Activated naive CD4-positive, alpha-beta T cell treated with Interleukin-2 at 50 U/mL for 16 hours (primary cell): ENCODE results near the gene CNTLN.

Experiments used
- DNase-seq: peaks from one replicate; pipeline ENCODE4 v3.0.0-alpha.2; 2020

The CNTLN gene, protein sequence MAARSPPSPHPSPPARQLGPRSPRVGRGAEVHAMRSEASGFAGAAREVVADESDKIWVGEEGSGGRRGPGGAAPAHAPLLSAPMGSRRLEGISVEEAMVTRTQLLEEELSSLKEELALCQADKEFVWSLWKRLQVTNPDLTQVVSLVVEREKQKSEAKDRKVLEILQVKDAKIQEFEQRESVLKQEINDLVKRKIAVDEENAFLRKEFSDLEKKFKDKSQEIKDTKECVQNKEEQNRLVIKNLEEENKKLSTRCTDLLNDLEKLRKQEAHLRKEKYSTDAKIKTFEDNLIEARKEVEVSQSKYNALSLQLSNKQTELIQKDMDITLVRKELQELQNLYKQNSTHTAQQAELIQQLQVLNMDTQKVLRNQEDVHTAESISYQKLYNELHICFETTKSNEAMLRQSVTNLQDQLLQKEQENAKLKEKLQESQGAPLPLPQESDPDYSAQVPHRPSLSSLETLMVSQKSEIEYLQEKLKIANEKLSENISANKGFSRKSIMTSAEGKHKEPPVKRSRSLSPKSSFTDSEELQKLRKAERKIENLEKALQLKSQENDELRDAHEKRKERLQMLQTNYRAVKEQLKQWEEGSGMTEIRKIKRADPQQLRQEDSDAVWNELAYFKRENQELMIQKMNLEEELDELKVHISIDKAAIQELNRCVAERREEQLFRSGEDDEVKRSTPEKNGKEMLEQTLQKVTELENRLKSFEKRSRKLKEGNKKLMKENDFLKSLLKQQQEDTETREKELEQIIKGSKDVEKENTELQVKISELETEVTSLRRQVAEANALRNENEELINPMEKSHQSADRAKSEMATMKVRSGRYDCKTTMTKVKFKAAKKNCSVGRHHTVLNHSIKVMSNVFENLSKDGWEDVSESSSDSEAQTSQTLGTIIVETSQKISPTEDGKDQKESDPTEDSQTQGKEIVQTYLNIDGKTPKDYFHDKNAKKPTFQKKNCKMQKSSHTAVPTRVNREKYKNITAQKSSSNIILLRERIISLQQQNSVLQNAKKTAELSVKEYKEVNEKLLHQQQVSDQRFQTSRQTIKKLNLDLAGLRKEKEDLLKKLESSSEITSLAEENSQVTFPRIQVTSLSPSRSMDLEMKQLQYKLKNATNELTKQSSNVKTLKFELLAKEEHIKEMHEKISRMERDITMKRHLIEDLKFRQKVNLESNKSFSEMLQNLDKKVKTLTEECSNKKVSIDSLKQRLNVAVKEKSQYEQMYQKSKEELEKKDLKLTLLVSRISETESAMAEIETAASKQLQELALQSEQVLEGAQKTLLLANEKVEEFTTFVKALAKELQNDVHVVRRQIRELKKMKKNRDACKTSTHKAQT (N-terminal part only)

DNA sequence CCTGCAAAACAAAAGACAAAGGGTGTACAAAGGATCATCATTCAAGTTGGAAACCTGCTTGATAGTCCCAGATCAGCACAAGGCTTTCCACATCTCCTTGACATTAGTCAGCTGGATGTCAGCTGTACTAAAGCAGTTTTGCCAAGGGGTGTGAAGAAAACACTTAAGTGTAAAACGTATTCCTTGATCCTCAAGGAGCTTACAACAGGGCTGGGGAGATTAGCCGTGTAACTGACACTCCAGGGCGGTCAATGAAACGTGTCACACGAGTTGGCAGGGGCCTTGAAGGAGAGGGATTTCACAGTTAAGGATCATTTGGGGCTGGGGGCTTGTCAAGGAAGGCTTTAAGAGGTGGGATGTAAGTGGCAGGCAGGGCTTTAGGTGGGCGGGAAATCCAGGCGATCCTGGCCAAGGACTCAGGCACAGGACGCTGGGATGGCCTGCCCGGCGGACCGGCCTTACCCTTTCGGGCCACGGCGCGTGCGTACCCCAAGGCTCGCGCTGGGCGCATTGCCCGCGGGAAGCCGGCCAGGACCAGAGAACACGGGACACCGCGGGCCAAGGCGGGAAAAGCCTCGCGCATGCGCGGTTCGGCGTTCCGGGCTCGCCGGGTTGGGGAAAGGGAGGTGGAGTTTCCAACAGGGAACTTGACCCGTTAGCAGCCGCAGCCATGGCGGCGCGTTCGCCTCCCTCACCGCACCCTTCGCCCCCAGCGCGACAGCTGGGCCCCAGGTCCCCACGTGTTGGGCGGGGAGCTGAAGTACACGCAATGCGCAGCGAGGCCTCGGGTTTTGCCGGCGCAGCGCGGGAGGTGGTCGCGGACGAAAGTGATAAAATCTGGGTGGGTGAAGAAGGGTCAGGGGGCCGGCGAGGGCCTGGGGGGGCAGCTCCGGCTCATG, at the start of gene CNTLN:
CNTLN (plus strand) TSS at position 645 of the 899 bp plus-strand sequence; CDS start at position 671, 26 bp downstream.
- peak; percentile 6 for DNase-seq

DNA sequence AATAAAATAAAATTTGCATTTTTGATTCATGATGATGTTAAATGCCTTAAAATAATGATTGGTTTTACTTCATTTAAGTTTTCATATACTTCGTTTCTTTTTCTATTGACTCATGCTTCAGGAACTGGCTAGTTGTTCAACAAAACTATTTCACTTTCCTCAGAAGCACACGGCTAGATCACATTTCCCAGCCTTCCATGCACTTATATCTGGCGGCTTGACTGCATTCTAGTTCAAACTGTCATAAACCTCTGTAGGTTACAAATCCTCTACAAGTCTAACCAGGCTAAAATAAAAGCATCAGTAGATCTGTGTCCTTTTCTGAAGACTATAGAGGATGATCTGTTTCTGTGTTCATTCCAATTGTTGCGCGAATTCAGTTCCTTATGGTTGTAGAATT, 46.3 kb upstream of the CNTLN start:
- DNase-seq: no peak

DNA sequence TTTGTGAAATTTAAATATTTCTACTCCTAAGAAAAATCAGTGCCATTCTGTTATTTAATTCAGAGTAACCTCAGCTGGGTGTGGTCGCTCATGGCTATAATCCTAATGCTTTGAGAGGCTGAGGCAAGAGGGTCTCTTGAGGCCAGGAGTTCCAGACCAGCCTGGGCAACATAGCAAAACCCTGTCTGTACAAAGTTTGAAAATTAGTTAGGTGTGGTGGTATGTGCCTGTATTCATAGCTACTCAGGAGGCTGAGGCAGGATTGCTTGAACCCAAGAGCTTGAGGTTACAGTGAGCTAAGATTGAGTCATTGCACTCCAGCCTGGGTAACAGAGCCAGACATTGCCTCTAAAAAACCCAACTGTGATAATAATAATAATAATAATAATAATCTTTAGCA, 44.8 kb upstream of the CNTLN start:
- DNase-seq: no peak

DNA sequence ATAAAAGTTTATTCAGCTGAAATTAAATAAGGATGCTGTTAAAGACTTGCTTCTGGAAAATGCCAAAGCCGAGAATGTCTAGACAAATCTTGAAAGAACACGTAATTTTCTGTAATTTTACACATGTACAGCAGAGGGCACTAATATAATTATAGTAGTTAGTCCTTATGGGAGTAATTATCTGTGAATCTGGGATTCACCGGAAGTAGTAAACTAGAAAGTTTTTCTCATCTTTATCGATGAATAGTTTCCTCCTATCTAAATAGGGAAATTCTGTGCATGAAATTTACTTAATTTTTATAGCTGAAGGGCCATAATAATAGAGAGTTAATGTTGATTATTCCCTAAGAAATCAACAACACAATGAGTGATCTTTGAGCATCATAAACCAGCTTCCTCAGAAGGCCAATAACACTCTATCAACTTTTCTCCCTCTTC, 18.4 kb upstream of the CNTLN start:
- DNase-seq: no peak

DNA sequence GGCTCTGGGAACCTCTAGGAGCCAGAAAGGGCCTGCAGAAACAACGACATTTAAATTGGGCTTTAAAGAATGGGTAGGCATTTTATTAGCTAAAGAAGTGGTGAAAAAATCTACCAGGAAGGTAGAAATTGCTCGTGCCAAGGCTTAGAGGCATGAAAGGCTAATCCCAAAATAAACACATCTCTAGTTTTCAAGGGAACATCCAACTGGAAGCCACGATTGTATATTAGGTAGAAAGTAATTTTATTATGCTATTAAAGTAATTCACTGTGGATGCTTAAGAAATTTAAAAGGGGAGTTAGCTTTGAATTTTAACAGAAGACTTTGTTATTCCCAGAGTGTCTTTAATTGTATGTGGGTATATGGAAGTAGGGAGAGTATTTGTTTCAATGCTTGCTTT, 17.5 kb upstream of the CNTLN start:
- DNase-seq: no peak

DNA sequence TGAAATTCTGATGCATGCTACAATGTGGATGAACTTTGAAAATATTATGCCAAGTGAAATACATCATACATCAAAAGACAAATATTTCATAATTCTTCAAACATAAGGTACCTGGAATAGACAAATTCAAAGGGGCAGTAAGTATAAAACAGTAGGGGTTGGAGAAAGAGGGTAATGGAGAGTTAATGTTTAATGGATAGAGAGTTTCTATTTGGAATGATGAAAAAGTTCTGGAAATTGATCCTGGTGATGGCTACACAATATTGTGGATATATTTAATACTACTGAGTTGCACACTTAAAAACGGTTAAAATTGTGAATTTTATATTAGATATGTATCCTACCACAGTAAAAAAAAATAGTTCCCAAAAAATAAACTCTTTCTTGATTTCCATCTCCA, 14.6 kb upstream of the CNTLN start:
- no peak for DNase-seq

DNA sequence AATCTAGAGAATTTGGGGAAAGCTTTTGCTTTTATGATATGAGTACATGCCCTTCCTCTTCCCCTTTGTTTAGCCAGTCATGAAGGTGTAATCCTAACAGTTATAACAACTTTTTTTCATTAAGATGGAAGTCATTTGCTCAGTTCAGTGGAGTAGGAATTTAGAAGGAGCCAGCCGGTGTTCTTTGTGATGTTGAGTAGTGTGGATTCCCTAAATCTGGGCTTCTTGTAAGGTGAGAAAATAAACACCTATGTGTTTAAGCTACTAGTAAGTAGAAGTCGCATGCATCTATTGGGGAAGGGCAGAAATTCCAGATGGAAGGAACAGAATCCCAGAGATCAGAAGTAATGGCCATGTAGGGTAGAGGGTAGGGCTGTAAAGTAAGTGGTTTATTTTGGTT, 13.6 kb upstream of the CNTLN start:
- DNase-seq: no peak

DNA sequence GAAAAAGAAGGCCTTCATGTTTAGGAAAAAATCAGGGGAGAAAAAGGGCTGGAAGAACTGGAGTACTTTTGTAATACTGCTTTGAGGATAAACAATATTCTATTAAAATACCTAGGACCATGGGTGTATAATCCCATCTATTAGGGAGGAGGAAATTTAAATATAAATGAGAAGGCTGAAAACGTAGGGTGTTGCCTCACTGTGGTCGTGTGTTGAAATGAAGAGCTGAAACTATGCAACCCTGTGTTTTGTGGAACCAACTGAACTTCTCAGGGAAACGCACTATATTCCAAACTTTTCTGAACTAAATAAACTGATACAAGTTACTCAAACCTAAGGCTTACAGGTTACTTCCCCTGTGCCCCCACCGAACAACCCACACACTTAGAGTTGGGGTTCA, 4.5 kb upstream of the CNTLN start:
- no peak for DNase-seq

DNA sequence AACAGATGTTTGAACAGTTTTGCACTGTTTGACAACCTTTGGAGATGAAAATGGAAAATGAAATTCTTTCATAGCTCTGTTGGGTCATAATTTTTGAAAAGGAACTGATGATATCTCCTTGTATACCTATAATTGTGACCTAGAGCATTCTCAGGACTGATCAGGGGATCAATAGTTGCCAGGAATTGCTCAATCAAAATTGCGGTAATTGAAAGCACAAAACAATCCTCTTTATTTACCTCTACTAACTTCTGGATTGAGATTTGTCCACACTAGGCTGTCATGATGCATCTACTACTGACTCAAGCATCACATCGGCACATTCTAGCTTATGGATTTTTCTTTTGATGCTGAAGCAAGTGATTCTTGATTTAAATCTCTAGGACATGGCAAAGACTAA, 4.1 kb upstream of the CNTLN start:
- no peak for DNase-seq

DNA sequence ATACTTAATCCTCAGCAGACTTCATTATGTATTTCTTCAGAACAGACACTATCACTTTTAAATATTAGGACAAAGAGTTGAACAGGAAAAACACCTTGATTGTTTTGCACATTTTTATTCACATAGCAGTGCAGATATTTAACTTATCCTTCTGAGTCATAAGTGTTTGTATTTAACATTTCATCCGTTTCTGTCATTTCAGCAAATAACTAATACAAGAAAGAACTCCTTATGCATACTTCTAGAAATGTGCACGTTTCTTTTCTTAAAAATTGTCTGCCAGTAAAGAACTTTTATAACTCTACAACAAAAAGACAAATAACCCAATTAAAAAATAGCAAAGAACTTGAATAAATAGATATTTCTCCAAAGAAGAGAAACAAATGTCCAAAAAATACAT, 3.3 kb upstream of the CNTLN start:
- DNase-seq: no peak

DNA sequence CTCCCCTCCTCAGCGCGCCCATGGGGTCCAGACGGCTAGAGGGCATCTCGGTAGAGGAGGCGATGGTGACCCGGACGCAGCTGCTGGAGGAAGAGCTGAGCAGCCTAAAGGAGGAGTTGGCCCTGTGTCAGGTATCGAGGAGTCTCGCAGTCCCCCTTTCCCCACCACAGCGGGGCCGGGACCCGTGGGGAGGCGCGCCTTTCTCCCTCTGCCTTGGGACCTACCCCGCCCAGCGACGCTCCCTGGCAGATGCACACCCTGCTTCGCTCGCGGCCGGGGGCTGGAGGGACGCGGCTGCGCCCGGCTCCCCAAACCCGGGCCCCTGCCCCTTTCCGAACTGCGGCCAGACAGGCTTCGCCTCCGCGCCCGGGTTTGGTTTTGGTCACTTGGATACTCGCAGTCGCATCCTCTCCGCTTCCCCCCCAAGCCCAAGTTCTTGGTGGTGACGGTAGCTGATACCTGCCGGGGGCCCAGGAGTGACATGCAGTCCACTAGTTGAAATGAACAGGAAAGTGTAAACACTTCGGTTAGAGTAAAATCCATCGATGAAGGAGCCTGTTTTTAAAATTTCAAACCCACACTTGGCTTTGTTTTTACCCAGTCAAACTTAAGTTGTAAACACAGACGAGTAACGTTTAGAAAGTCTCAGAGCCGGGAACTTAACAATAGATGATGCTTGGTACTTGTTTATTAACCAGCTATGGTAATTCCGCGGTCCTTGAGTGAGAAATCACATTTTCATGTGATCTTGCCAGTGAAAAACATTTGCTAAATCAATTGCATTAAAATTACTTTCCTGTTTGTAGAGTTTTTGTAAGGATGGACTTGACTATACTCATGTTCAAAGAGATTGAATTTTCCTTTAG, 688 bp downstream of the CNTLN start:
- DNase-seq: no peak

DNA sequence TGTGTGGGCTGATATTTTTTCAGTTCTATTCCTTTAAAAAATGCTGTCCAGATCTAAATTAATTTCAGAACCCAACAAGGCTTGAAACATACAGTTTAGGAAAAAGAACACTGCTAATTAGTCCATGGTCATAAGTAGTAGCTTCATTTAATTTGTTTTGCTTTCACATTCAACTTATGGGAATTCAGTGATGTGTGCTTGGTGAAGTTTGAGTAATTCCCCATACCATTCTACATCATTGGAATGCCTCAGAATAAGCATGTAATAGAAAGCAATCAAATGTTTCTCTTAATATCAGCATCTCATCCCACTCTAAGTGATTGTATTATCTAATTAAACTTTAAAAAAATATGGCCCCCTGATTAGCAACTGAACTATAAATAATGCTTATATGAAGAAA, 2.7 kb downstream of the CNTLN start:
- DNase-seq: no peak

DNA sequence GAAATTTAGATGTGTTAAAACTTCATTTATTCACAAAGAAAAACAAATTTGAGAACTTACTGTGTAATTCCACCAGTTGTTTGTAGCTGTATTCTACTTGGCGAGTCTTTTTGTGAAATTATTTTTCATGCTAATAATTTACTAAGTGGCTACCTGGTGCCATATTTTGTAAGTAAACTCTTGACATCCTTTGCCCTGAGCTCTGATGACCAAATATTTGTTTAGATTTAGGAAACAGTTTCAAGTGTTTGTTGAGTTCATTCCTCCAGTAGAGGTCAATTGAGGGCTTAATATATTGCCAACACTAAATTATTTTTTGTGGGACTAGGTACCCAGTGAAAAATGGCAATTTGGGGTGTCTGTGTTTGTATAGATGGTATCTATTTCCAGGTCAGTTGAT, 3.7 kb downstream of the CNTLN start:
- no peak for DNase-seq

DNA sequence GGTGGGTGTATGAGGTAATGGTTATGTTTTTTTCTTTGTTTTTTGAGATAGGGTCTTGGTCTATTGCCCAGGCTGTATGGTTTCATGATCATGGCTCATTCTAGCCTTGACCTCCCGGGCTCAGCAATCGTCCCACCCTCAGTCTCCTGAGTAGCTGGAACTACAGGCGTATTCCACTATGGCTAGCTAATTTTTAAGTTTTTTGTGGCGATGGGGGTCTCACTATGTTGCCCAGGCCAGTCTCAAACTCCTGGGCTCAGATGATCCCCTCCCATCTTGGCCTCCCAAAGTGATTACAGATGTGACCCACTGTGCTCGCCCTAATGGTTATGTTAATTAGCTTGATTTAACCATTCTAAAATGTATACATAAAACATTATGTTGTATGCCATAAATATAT, 5.6 kb downstream of the CNTLN start:
- DNase-seq: no peak

DNA sequence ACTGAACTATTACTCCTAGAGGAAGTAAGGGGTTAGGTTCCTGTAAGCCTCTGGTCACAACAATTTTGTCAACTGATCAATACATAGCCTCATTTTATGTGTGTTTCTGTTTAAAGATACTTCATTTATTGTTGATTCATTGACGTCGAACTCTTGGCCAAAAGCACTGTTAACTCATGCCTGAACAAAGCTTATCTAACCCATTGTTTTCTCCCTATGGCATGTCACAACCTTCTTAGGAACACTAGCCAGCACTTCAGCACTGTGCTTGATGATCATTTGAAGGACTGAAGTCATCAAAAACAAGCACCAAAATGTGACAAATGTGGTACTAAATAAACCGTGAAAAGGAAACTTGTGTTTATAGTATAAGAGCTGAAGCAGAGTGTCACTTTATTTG, 13.5 kb downstream of the CNTLN start:
- DNase-seq: no peak

DNA sequence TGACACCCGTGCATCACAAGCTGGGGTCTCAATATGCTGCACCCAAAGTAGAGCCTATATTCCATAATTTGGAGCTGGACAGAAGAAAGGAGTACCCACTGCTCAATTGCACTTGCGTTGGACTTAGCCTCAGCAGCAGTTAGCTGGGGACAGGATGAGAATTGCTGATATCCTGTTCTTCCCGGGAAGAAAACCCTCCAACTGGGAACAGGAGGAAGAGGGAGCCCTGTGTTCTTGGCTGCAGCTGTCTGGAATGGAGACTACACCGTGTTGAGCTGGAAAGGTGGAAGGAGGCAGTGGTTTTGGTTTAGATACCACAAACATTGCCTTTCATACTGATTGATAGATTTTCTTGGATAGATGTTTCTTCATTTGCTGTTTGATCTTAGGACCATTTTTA, 24.6 kb downstream of the CNTLN start:
- no peak for DNase-seq

DNA sequence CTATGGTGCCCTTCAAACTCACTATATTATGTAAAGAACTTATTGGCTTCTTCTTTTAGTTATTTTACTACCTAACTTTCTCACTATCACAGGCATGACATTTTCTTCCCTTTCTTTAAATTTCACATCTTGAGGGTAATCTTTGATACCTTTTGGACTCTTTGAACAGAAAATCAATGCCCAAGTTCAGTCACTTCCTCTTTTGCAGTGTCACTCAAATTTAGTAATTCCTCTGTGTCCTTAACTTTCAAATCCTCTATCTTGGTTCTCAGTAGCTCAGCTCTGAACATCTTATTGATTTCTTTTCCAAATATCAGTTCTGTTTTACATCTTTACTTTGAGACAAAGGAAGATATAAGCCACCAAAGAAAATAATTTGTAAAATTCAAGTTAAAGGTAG, 25.5 kb downstream of the CNTLN start:
- DNase-seq: no peak

DNA sequence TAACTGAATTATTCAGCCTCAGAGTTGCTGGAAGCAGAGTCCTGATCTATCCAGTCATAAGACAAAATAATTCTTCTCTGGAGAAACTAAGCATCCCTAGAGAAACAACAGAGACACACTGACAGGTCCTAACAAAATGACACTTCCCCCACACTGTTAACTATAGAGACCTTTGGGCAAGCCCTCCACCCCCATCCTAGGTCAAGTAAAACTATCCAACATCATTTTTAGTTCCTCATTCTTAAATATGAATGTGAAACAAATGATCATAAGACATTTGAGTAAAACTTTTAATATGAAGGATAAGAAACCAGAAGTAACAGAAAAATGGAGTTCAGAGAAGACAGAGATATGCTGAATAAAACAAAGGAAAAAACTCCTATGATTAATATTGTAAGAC, 30.9 kb downstream of the CNTLN start:
- DNase-seq: no peak

DNA sequence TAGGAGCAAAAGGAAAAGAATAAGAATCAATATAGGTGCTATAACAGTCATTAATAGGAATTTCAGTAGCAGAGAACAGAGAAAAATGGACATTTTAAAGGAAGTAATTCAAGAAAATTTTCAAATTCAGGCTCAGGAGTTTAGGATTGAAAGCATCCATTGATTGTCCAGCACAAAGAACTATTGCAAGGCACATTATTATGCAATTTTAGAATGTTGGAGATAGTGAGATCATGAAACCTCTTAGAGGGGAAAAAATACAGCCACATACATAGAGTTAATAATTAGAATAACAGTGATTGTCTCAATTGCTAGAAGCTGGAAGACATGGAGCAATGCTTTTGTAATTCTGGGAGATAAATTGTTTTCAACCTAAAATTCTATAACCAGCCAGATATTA, 31.5 kb downstream of the CNTLN start:
- no peak for DNase-seq

DNA sequence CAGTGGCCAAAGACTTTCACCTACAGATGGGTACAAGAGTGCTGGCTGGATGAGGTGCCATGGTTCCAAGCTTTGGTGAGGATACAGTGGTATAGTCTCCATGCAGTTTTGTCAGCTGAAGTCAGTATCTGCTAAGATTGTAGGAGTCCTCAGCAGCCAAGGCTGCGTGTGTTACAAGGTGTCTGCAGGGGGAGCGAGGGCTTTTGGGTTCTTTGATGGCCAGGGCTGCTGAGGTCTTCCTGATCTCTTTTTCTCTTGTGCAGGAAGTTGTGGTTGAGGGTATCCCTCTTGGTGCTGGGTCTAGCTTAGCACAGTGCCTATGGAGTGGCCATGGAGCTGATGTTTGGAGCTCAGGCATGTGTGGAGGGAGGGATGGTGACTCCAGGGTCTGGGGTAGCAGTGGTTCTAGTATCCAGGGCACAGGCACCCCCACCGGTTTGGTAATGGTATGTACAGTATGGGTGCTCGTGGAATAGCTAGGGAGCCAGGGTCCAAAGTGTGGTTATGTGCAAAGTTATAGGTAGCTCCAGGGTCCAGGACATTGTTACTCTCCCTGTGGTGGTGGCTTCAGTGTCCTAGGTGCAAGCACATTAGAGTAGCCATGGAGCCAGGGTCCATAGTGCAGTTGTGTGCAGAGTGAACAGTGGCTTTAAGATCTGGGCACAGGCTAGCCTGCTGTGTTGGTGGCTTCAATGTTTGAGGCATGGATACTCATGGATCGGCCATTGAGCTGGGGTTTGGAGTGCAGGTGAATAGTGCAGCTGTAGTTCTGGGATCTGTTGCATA, 36.7 kb downstream of the CNTLN start:
- no peak for DNase-seq
